NCI-H1105 treated with DMSO at 0.1 percent for 48 hours (cell line): ENCODE measurements around the gene NPIPA1.
A peak's percentile ranks its signal among the peaks of the same experiment; 100 is the strongest.
"Not testable (repeated sequence)": the region's sequence is repeated elsewhere in the genome, so short reads cannot be mapped to it uniquely, and the experiment has no call there.

ENCODE experiments used
- DNase-seq: peaks from one replicate; lab custom pipeline; 2025; lab: John Stamatoyannopoulos, UW

NPIPA1 gene

DNA sequence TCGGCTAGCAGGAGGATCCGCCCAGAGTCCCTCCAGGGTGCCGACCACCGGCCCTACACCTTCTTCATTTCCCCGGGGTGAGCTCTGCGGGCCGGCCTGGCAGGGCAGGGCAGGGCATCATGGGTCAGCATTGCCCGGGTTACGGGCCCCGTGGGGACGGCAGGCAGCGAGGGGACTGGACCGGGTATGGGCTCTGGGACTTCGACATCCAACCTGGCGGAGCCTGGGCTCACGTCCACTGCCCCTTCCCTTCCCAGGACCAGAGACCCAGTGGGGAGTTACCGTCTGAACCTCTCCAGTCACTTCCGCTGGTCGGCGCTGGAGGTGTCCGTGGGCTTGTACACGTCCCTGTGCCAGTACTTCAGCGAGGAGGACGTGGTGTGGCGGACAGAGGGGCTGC lies 7.0 kb upstream of the NPIPA1 start:
- DNase-seq = not testable (repeated sequence)

DNA sequence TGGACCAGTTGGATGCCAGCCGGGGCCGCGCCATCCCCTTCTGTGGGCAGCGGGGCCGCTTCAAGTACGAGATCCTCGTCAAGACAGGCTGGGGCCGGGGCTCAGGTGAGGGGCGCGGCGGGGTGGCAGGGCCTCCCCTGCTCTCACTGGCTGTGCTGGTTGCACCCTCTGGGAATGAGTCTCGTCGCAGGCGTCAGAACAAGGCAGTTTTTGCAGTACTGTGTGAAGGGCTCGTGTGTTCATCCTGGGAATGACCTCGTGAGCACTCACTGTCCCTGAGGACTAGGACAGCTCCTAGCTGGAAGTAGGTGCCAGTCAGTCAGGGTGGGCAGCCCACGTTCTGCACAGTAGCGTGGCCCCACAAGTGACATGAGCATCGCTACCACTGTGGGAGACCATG lies 6.3 kb upstream of the NPIPA1 start:
- not testable (repeated sequence) for DNase-seq

DNA sequence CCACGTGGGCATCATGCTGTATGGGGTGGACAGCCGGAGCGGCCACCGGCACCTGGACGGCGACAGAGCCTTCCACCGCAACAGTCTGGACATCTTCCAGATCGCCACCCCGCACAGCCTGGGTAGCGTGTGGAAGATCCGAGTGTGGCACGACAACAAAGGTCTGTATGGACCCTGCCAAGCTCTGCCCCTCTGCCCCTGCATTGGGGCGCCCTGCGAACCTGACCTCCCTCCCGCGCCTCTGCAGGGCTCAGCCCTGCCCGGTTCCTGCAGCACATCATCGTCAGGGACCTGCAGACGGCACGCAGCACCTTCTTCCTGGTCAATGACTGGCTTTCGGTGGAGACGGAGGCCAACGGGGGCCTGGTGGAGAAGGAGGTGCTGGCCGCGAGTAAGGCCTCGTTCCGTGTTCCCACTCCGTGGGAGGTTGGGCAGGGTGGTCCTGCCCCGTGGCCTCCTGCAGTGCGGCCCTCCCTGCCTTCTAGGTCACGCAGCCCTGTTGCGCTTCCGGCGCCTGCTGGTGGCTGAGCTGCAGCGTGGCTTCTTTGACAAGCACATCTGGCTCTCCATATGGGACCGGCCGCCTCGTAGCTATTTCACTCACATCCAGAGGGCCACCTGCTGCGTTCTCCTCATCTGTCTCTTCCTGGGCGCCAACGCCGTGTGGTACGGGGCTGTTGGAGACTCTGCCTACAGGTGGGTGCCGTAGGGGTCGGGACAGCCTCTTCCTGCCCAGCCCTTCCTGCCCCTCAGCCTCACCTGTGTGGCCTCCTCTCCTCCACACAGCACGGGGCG lies 4.5 kb upstream of the NPIPA1 start:
- DNase-seq = not testable (repeated sequence)

DNA sequence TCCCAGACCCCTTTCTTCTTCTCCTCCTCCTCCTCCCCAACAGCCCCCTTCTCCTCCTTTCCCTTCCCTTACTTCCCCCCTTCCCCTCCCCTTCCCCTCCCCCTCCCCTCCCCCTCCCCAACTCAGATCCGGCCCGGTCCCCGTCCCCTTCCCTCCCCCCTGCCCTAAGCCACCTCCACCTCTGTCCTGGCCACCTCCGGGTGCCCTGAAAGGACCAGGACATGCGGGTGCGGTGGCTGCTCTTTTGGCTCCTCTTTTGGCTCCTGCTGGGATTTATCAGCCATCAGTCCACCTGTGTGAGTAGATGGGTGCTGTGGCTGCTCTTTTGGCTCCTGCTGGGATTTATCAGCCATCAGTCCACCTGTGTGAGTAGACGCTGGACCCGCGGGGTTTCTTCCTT lies 751 bp downstream of the NPIPA1 start:
- DNase-seq = not testable (repeated sequence)

DNA sequence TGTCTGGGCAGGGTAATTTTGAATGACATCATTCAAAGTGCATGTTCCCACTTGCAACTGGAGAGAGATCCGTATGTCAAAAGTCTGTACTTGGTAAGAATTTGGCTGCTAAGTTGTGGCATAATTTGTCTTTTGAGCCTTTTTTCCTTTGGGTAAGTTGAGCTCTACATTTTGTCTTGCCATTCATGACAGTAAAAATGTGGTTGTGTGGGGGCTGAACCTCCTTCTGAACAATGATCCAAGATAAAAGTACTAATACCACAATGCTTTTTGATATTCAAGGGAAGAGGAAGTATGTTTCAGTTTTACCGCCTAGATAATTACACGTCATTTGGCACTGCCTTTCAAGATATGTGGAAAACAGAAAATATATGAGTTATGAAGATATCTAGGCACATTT lies 5.4 kb downstream of the NPIPA1 start:
- DNase-seq = not testable (repeated sequence)

DNA sequence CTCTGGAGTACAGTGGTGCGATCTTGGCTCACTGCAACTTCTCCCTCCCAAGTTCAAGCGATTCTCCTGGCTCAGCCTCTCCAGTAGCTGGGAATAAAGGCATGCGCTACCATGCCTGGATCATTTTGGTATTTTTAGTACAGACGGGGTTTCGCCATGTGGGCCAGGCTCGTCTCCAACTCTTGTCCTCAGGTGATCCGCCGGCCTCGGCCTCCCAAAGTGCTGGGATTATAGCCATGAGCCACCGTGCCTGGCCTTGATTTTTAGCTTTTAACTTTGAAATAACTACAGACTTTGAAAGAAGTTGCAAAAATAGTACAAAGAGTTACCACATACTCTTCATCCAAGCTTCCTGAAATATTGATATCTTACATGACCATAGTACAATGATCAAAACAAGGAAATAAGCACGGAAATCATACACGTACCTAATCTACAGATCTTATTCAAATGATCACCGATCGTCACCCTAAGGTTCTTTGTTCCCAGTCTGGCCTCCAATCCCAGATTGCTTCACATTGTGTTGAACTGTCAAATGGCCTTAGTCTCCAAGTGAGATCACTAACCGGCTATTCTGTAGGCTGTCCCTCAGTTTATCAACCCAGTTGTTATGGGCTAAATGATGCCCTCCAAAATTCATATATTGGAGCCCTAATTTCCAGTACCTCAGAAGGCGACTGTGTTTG lies 18.4 kb downstream of the NPIPA1 start:
- DNase-seq = no peak

DNA sequence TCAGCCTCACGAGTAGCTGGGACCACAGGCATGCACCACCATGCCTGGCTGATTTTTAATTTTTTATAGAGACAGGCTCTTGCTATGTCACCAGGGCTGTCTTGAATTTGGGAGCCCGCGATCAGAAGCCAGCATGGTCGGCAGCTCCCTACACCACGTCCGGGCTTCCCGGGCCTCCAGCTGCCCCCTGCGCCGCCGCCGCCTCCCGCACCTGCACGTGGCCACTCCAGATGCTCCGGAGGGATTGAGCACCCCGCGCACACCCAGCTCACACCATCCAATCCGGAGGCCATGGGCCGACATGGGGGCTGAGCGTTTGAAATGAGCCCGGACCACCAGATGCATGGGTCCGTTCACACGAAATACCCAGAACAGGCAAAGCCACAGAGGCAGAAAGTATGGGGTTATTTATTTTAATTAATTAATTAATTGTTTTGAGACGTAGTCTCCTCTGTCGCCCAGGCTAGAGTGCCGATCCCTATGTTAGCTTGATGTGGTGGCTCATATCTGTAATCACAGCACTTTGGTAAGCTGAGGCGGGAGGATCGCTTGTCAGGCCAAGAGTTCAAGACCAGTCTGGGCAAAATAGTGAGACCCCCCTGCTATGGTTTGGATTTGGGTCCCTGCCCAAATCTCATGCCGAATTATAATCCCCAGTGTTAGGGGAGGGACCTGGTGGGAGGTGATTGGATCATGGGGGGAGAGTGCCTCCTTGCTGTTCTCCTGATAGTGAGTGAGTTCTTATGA lies 20.5 kb downstream of the NPIPA1 start:
- no peak for DNase-seq

DNA sequence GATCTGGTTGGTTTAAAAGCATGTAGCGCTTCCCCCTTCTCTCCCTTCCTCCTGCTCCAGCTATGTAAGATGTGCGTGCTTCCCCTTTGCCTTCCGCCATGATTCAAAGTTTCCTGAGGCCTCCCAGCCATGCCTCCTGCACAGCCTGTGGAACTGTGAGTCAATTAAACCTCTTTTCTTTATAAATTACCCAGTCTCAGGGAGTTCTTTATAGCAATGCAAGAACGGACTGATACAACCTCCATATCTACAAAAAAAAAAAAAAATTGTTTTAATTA lies 21.0 kb downstream of the NPIPA1 start:
- DNase-seq = no peak

DNA sequence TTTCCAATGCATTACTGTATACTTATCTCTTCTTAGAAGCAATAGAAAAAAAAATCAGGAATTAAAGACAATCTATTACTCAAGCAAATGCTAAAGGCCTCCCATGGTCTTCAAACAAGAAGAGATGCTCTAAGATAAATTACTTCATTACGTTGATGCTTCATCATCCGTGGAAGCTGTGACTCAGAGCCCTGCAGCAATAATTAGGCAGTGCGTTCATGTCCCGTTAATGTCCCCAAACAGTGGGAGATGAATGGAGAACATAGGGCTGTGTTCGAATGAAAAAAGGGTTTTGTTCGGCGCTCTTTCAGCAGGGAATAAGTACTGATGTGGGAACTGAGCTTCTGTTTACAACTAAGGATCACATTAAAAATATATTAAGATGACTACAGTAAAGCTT lies 21.7 kb downstream of the NPIPA1 start:
- no peak for DNase-seq

DNA sequence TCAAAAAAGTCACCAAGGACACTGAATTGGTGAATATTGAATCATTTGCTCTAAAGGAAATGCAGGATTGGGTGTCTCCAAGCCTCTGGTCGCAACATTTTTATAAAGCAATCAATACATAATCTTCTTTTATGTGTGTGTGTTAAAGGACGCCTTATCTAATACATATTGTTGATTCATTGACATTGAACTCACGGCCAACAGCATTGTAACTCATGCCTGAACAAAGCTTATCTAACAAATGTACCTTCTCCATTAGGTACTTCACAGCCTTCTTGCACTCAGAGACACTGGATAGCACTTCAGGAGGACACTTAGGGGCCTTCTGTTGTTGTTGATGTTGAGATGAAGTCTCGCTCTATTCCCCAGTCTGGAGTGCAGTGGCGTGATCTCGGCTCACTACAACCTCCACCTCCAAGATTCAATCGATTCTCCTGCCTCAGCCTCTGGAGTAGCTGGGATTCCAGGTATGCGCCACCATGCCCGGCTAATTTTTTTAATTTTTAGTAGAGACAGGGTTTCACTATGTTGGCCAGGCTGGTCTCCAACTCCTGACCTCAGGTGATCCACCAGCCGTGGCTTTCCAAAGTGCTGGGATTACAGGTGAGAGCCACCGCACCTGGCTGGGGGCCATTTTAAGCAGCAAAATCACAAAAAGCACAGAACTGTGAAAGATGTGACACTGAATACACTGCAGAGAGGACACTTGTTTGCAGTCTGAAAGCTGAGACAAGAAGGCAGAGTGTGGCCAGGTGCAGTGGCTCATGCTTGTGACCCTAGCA lies 24.4 kb downstream of the NPIPA1 start:
- no peak for DNase-seq

DNA sequence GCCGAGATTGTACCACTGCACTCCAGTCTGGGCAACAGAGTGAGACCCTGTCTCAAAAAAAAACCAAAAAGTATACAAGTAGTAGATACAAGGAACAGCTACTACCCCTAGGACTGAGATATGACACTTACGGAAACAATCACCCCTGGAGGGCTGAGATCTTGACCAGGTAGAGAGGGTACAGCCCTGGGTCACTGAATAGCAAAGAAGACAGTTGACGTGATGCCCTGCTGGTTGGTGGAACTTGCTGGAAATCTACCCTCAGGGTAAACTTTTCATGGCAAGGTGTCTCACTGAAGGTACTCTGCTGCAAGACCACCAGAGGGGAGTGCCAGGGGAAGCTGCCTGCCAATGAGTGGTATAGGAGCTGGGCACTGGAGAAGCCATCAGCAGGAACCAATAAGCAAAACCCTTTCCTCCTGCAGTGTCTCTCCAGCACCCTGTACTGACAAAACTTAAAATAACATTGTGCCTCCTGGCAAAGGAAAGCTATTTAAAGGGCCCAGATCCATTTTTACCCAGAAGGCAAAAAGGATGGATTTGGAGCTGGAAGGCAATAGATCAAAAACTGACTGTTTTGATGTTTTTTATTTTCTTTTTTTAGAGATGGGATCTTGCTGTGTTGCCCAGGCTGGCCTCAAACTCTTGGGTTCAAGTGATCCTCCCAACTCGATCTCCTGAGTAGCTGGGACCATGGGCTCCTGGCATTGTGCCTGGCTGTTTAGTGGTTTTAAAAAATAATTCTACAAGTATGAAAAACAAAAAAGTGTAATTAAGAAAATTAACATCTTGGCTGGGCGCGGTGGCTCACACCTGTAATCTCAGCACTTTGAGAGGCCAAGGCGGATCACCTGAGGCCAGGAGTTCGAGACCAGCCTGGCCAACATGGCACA lies 26.3 kb downstream of the NPIPA1 start:
- DNase-seq = no peak

DNA sequence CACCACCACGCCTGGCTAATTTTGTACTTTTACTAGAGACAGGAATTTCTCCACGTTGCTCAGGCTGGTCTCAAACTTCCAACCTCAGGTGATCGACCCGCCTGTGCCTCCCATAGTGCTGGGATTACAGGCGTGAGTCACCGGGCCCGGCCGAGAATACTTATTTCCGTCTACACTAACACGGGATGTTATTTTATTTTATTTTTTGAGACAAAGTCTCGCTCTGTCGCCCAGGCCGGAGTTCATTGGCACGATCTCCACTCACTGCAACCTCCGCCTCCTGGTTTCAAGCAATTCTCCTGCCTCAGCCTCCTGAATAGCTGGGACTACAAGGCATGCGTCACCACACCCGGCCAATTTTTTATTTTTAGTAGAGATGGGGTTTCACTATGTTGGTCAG lies 28.1 kb downstream of the NPIPA1 start:
- DNase-seq = no peak

DNA sequence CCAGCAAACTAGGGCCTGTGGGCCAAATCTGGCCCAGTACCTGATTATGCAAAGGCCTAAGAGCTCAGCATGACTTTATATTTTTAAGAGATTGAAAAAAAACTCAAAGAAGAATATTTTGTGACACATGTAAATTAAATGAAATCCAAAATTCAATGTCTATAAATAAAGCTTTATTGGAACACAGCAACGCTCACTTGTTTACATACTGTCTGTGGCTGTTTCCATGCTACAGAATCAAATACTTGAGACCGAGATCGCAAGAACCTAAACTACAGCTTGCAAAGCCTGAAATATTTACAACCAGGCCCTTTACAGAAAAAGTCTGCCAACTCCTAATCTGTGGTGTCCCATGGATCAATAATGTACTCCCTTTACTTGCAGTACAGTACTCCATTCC lies 32.6 kb downstream of the NPIPA1 start:
- DNase-seq = not testable (repeated sequence)

DNA sequence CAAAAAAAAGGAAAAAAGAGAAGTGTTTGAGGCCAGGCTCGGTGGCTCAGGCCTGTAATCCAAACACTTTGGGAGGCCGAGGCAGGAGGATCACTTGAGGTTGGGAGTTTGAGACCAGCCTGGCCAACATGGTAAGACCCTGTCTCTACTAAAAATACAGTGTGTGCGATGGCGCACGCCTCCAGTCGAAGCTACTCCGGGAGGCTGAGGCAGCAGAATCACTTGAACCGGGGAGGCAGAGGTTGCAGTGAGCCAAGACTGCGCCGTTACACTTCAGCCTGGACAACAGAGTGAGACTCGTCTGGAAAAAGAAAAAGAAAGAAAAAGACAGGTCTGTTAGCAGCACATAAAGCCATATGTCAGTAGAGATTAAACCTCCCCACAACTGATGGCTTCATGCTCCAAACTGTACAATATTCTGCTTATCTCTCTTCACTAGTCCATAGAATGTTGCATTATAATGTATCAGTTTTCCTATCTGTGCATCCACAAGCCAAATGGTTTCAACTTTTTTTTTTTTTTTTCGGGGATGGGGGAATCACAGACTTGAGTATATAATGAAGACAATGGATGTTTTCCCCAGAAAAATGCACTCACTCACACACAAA lies 34.5 kb downstream of the NPIPA1 start:
- not testable (repeated sequence) for DNase-seq

DNA sequence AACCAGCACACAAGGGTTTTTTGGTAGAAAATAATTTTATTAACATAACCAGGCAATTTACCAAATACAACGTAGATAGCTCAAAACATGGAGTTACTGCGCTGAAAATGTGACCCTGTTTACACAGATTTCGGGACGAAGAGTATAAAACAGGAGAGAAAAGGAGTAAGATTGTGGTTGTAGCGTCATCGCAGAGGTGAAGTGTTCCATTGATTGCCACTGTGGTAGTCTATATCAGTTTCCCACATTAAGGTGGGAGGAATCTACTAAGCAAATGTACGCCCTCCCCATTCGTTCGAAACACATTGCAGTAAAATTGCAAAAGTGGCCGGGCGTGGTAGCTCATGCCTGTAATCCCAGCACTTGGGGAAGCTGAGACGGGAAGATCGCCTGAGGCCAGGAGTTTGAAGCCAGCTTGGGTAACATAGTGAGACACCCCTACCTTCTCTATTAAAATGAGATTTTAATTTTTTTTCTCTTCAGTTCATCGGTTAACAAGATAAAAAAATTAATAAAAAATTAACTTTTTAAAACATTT lies 36.6 kb downstream of the NPIPA1 start:
- DNase-seq = not testable (repeated sequence)

DNA sequence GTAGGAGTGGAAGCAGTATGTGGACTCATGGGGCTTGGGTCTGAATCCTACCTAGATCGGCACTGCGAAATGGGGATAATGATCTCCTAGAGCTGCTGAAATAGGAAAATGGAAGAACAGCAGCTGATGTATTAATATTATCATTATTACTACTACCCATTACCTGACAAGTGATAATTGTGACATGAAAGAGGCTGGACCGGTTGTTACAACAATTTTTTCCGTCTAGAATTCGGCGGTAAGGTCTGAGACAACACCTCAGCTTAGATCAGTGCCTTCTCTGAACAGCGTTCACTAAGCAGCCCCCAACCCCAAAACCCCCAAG lies 37.0 kb downstream of the NPIPA1 start:
- DNase-seq = not testable (repeated sequence)

DNA sequence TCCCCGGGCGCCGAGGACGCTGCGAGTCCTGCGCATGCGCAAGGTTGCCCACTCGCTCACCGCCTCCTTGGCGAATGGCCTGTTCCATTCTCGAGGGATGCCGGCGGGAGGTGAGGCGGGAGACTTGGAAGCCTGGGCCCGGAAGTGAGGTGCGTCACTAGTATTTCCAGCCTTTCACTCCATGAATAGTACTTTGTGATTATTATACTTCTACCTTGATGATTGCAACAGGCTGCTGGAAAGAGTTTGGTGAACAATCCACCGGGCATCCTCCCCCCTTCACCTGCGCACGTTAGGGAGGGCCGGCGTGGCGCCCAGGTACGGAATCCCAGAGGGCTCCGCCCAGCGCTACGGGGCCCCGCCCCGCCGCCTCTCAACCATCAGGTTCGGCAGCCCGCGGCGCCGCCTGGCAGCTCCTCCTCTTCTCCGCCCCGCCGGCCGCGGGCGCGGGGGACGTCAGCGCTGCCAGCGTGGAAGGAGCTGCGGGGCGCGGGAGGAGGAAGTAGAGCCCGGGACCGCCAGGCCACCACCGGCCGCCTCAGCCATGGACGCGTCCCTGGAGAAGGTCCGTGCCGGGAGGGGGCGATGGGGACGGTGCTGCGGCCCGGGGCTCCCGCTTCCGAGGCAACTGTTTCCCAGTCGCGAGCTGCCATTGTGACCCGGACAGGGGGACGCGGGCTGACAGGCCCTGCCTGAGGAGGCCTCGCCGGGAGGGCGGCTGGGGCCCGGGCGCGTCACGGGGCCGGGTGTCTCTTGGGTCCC lies 37.6 kb downstream of the NPIPA1 start, which contains the start of gene PDXDC1:
Gene PDXDC1, plus strand, starts transcription at position 371 of the 762 bp plus-strand sequence. Its CDS starts 174 bp downstream, at position 545.
- DNase-seq = peak; percentile 89

DNA sequence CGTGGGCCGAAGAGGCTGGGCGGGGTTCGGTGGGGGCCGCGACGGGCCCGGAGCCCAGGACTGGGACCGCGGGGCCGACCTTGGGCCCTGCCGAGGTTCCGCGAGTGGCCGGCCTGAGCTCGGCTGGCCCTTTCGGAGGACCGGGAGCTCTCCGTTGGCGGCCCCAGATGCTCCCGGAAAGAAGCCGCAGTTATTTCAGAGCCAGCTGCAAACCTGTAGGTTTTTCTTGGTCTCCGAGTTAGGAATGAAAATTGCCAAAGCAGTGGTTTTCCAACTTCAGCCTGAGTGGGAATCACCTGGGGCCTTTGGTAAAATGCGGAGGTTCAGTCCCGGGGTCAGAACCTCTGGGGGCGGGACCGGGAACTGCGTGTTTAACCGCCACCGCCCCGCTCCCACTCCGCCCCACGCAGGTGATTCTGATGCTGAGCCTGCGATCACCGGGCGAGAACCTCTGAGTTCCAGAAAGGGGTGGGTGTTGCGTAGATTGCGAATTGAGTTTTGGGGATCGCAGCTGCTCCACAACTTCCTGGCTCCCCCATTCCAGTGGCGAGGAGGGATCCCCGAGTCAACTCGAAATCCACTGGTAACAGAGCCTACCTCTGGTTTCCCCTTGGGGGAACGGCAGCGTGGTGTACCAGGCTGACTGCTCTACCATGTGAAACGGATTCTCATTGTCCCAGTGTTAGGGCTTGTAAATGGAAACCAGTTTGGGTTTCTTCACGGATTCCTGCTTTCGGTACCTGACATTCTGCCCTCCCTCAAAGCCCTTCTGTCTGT lies 38.4 kb downstream of the NPIPA1 start:
- not testable (repeated sequence) for DNase-seq
